IMR-90 (cell line): ENCODE data around the gene PTS. TPM values are rescaled to one million over a fixed set of nuclear protein-coding genes. Genes with fewer than 3 reads are reported as not detected.

Experiments
- ATAC-seq: fragments of 200-7000 bp; cut with Tn5 transposase; 2 replicates; pipeline ENCODE4 v1.9.1; 2020; ENCODE audit warnings: low read depth, mild to moderate bottlenecking, moderate library complexity
- BruUV-seq: library from RNA; stranded (reverse); fragments of 400-500 nt; replicated peaks from 2 replicates; lab custom pipeline; 2021; lab: Mats Ljungman, UMichigan
- CTCF ChIA-PET: fragments of 300-600 bp; formaldehyde crosslinking; extraction: SDS; loops from one replicate; lab custom pipeline; 2021; ENCODE audit warnings: antibody characterized with exemption; lab: Yijun Ruan, JAX
- POLR2A ChIA-PET: fragments of 300-600 bp; sonication (Branson Sonifier 250); formaldehyde crosslinking; loops from one replicate; lab custom pipeline; 2022; ENCODE audit warnings: antibody characterized with exemption; ENCODE audit not compliant: unreplicated experiment; lab: Charles Lee
- DNase-seq: peaks from one replicate; pipeline ENCODE4 v3.0.0; 2013
- H2AFZ ChIP-seq: replicated peaks from 2 replicates; pipeline ENCODE3; 2013; ENCODE audit warnings: low read length, mild to moderate bottlenecking; ENCODE audit not compliant: poor library complexity
- H2AK5ac ChIP-seq: 2 replicates; pipeline ENCODE4 v1.6.1; 2013; ENCODE audit warnings: low read depth, low read length, inconsistent platforms
- H2AK9ac ChIP-seq: replicated peaks from 2 replicates; pipeline ENCODE3; 2013; ENCODE audit warnings: mild to moderate bottlenecking, low read depth, low read length, moderate library complexity; ENCODE audit not compliant: poor library complexity
- H2BK120ac ChIP-seq: 2 replicates; pipeline ENCODE4 v1.6.1; 2013; ENCODE audit warnings: low read depth, low read length, inconsistent platforms
- H2BK15ac ChIP-seq: 3 replicates; pipeline ENCODE4 v1.6.1; 2013; ENCODE audit warnings: low read depth, low read length, inconsistent platforms
- H2BK20ac ChIP-seq: 2 replicates; pipeline ENCODE4 v1.6.1; 2013; ENCODE audit warnings: low read depth, mild to moderate bottlenecking, inconsistent platforms, low read length, moderate library complexity
- H2BK5ac ChIP-seq: 2 replicates; pipeline ENCODE4 v1.6.1; 2013; ENCODE audit warnings: mild to moderate bottlenecking, low read depth, low read length, inconsistent platforms; ENCODE audit not compliant: poor library complexity, severe bottlenecking
- H3K14ac ChIP-seq: replicated peaks from 2 replicates; pipeline ENCODE4 v1.6.1; 2013; ENCODE audit warnings: low read depth, low read length, inconsistent platforms
- H3K18ac ChIP-seq: 2 replicates; pipeline ENCODE4 v1.6.1; 2013; ENCODE audit warnings: low read depth, low read length, control low read depth
- H3K23ac ChIP-seq: 2 replicates; pipeline ENCODE4 v1.6.1; 2013; ENCODE audit warnings: low read depth, low read length, inconsistent platforms
- H3K27ac ChIP-seq: 2 replicates; pipeline ENCODE4 v1.5.1; 2013; ENCODE audit warnings: mild to moderate bottlenecking, control low read depth, low read length; ENCODE audit not compliant: insufficient read depth
- H3K27me3 ChIP-seq: 2 replicates; pipeline ENCODE4 v1.6.1; 2013; ENCODE audit warnings: low read length; ENCODE audit not compliant: control insufficient read depth, insufficient read depth
- H3K36me3 ChIP-seq: 2 replicates; pipeline ENCODE4 v1.6.1; 2013; ENCODE audit warnings: low read length, mixed read lengths; ENCODE audit not compliant: control insufficient read depth, insufficient read depth
- H3K4ac ChIP-seq: 2 replicates; pipeline ENCODE4 v1.6.1; 2013; ENCODE audit warnings: low read depth, low read length, inconsistent platforms
- H3K4me1 ChIP-seq: 2 replicates; pipeline ENCODE4 v1.6.1; 2013; ENCODE audit warnings: low read length, mixed read lengths; ENCODE audit not compliant: control insufficient read depth, insufficient read depth
- H3K4me2 ChIP-seq: 2 replicates; pipeline ENCODE4 v1.6.1; 2013; ENCODE audit warnings: low read depth, mild to moderate bottlenecking, control low read depth, low read length, moderate library complexity
- H3K4me3 ChIP-seq: 2 replicates; pipeline ENCODE4 v1.5.1; 2013; ENCODE audit warnings: low read depth, mild to moderate bottlenecking, control low read depth, low read length, moderate library complexity; ENCODE audit not compliant: insufficient read depth
- H3K56ac ChIP-seq: 2 replicates; pipeline ENCODE4 v1.6.1; 2013; ENCODE audit warnings: low read length, inconsistent platforms; ENCODE audit not compliant: insufficient read depth; ENCODE audit errors: extremely low read depth
- H3K79me1 ChIP-seq, 2 experiments: 2 replicates each; pipeline ENCODE4 v1.6.1; 2013; ENCODE audit warnings: low read length in 2 of 2, inconsistent platforms in 1 of 2, low read depth in 1 of 2
- H3K9ac ChIP-seq: 2 replicates; pipeline ENCODE4 v1.6.1; 2013; ENCODE audit warnings: low read depth, low read length, control low read depth
- H3K9me1 ChIP-seq: 2 replicates; pipeline ENCODE4 v1.6.1; 2013; ENCODE audit warnings: low read length, inconsistent platforms; ENCODE audit not compliant: insufficient read depth
- H3K9me3 ChIP-seq: 2 replicates; pipeline ENCODE4 v1.6.1; 2013; ENCODE audit warnings: low read length; ENCODE audit not compliant: control insufficient read depth, insufficient read depth
- H4K20me1 ChIP-seq: 2 replicates; pipeline ENCODE4 v1.6.1; 2013; ENCODE audit warnings: low read length, inconsistent platforms; ENCODE audit not compliant: insufficient read depth
- H4K5ac ChIP-seq: 2 replicates; pipeline ENCODE4 v1.6.1; 2013; ENCODE audit warnings: mild to moderate bottlenecking, low read depth, low read length, control low read depth
- H4K8ac ChIP-seq, 2 experiments: 2 replicates each; pipeline ENCODE4 v1.6.1; 2013; ENCODE audit warnings: low read depth in 2 of 2, low read length in 2 of 2, control low read depth in 1 of 2, inconsistent platforms in 1 of 2
- H4K91ac ChIP-seq: 2 replicates; pipeline ENCODE4 v1.6.1; 2013; ENCODE audit warnings: low read depth, low read length, inconsistent platforms; ENCODE audit not compliant: insufficient read depth
- BHLHE40 ChIP-seq: fragments of 150-350 bp; IDR thresholded peaks from 2 replicates; pipeline ENCODE4 v1.6.1; 2016; ENCODE audit warnings: mild to moderate bottlenecking, low read depth, low read length
- CHD1 ChIP-seq: IDR thresholded peaks from 2 replicates; pipeline ENCODE4 v1.6.1; 2012; ENCODE audit warnings: low read depth, low read length, improper control_type of control experiment
- FOS ChIP-seq: fragments of 150-350 bp; IDR thresholded peaks from 2 replicates; pipeline ENCODE4 v1.6.1; 2016; ENCODE audit warnings: low read depth, low read length
- MAFK ChIP-seq: IDR thresholded peaks from 2 replicates; pipeline ENCODE4 v1.6.1; 2012; ENCODE audit warnings: low read depth, low read length, improper control_type of control experiment
- NFE2L2 ChIP-seq: fragments of 150-350 bp; IDR thresholded peaks from 2 replicates; pipeline ENCODE4 v1.6.1; 2016; ENCODE audit warnings: low read depth, mild to moderate bottlenecking, low read length
- POLR2A ChIP-seq: IDR thresholded peaks from 2 replicates; pipeline ENCODE4 v1.6.1; 2012; ENCODE audit warnings: mild to moderate bottlenecking, low read depth, low read length
- RAD21 ChIP-seq: IDR thresholded peaks from 2 replicates; pipeline ENCODE4 v1.6.1; 2012; ENCODE audit warnings: low read length, improper control_type of control experiment
- RCOR1 ChIP-seq: IDR thresholded peaks from 2 replicates; pipeline ENCODE4 v1.6.1; 2012; ENCODE audit warnings: mild to moderate bottlenecking, low read length, improper control_type of control experiment; ENCODE audit not compliant: insufficient replicate concordance
- RFX5 ChIP-seq: IDR thresholded peaks from 2 replicates; pipeline ENCODE4 v1.8.0; 2012; ENCODE audit warnings: low read depth, mild to moderate bottlenecking, low read length, moderate library complexity
- WGBS, 2 experiments: methylation state at CpG; one replicate each; pipeline versions ENCODE4 v1.1.5 to v1.1.7; 2013; ENCODE audit warnings: missing lambda C conversion rate in 2 of 2; ENCODE audit not compliant: insufficient read length in 1 of 2; ENCODE audit errors: extremely low coverage in 2 of 2; 5-methylcytosine and 5-hydroxymethylcytosine counted together
- dilution Hi-C: fragments of 300-500 bp; cut with HindIII; formaldehyde crosslinking; loops from one replicate; pipeline ENCODE4 v1.14.3; 2018; ENCODE audit warnings: low sequenced_read_pairs; ENCODE audit not compliant: unreplicated experiment
- in situ Hi-C: fragments of 300-500 bp; cut with MboI; formaldehyde crosslinking; loops from 3 replicates; pipeline ENCODE4 v1.14.3; 2019; ENCODE audit warnings: low sequenced_read_pairs, inconsistent platforms, mixed read lengths
- intact Hi-C: fragments of 100-400 bp; cut with micrococcal nuclease; formaldehyde crosslinking; loops from 2 replicates; pipeline ENCODE4 v1.10.0; 2022
- polyA plus RNA-seq, 3 experiments: library from polyadenylated mRNA; depleted of rRNA; stranded (reverse); fragments of >200 nt; gene quantifications; 2 replicates each; pipeline ENCODE4 v1.2.3, GENCODE V29; 2012; ENCODE audit warnings: low replicate concordance in 1 of 3
- total RNA-seq: library from RNA; depleted of rRNA; stranded (reverse); fragments of >200 nt; gene quantifications from 2 replicates; pipeline ENCODE4 v1.2.3, GENCODE V29; 2012
- TF ChIP-seq, protein P1 (sequence below): conservative IDR thresholded peaks from 2 replicates; pipeline ENCODE4 v1.5.1; 2012; ENCODE audit warnings: mild to moderate bottlenecking, low read depth, low read length, improper control_type of control experiment
- TF ChIP-seq, protein P2 (sequence below): fragments of 150-350 bp; IDR thresholded peaks from 2 replicates; pipeline ENCODE4 v1.6.1; 2017; ENCODE audit warnings: mild to moderate bottlenecking, antibody characterized with exemption, low read length, low read depth
- TF ChIP-seq, protein P3 (sequence below): fragments of 150-350 bp; IDR thresholded peaks from 2 replicates; pipeline ENCODE4 v1.6.1; 2016; ENCODE audit warnings: low read depth, mild to moderate bottlenecking, low read length, moderate library complexity, borderline replicate concordance

PTS gene
- total and polyA plus RNA-seq, 2 of the 4 experiments (the other 2 are of a cell fraction), result 21.0 to 51.8 TPM

DNA sequence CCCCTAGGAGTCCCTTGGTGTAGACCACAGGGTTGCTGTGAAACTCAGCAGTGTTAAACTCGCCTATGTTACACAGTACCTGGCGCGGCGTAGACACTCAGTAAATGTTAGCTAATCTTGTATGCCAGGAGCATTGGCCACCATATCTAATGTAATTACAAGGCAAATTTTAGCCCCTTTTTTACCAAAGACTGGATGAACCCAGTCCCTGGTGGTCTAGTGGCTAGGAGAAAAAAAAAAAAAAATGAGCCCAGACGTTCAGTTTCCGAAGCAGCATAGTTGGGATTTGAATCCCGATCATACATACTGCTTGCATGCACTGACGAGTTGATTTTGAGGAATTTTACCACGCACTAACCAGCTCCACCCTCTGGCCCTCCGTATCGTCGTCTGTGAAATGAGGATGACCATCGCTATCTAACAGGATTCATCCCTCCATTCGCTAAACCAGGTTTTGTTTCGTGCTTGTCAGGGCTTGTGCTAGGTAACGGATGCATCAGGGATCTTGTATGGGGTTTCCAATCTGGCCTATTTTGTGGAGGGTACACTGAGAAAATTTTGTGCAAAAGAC is 688 bp downstream of the PTS start:
- ATAC-seq, result peak; percentile 41
- in situ Hi-C loops, result loop anchor here (10.0 kb wide), 2 partner anchors 138 to 1058 kb away; no protein-coding TSS in a partner anchor
- CTCF ChIA-PET, result interaction anchor here (1.3 kb wide), 1 partner anchor 53 kb away, joined by 4 read pairs; no protein-coding TSS in a partner anchor

More for the DNA sequence above, 688 bp downstream of the PTS start:
- intact Hi-C loops, result loop anchor here (2.0 to 10.0 kb wide), 3 partner anchors 40 to 352 kb away; partner anchors contain the start of genes ALG9, CFAP68 and FDXACB1
- Histone ChIP-seq H3K79me1 (peaks cover 24 to 42% of the 10 kb centered on the region in 2 experiments), H2BK20ac (no peak overlapping the region), H3K9me1 (no peaks in the 10 kb centered on the region; the same call in 1 of the 2 replicates), H2AFZ (peak overlapping the region; percentile 100), H4K91ac (peak overlapping the region; percentile 91), H3K4ac (peak overlapping the region; percentile 78), H3K27ac (peak overlapping the region; percentile 98), H3K4me2 (peak overlapping the region; percentile 93), H3K14ac (peak overlapping the region; percentile 97), H3K4me3 (peak overlapping the region; percentile 93), H2BK120ac (peak overlapping the region; percentile 71), H3K23ac (peak overlapping the region; percentile 96), H2AK5ac (peak overlapping the region; percentile 97), H3K9ac (peak overlapping the region; percentile 98), H3K18ac (peak overlapping the region; percentile 70), H3K4me1 (peaks cover 16% of the 10 kb centered on the region), H4K20me1 (peaks cover 6% of the 10 kb centered on the region; the same call in 1 of the 2 replicates), H2AK9ac (peak overlapping the region; percentile 99), H2BK15ac (peak overlapping the region; percentile 37; the same call in 2 of the 3 replicates), H4K8ac (peak overlapping the region; percentile 86 to 100), H3K36me3 (peaks cover 4% of the 10 kb centered on the region; the same call in 1 of the 2 replicates), H2BK5ac (peak overlapping the region; percentile 99), H4K5ac (peak overlapping the region; percentile 87), H3K27me3 (no peaks in the 10 kb centered on the region), H3K56ac (peak overlapping the region; percentile 94), H3K9me3 (no peaks in the 10 kb centered on the region)
- TF ChIP-seq CHD1, result no peak
- TF ChIP-seq, protein P1, sequence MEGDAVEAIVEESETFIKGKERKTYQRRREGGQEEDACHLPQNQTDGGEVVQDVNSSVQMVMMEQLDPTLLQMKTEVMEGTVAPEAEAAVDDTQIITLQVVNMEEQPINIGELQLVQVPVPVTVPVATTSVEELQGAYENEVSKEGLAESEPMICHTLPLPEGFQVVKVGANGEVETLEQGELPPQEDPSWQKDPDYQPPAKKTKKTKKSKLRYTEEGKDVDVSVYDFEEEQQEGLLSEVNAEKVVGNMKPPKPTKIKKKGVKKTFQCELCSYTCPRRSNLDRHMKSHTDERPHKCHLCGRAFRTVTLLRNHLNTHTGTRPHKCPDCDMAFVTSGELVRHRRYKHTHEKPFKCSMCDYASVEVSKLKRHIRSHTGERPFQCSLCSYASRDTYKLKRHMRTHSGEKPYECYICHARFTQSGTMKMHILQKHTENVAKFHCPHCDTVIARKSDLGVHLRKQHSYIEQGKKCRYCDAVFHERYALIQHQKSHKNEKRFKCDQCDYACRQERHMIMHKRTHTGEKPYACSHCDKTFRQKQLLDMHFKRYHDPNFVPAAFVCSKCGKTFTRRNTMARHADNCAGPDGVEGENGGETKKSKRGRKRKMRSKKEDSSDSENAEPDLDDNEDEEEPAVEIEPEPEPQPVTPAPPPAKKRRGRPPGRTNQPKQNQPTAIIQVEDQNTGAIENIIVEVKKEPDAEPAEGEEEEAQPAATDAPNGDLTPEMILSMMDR, result no peak
- no peak for TF ChIP-seq RCOR1
- no peak for TF ChIP-seq NFE2L2
- no peak for TF ChIP-seq FOS
- TF ChIP-seq RFX5, result no peak
- TF ChIP-seq MAFK, result no peak
- TF ChIP-seq, protein P2, sequence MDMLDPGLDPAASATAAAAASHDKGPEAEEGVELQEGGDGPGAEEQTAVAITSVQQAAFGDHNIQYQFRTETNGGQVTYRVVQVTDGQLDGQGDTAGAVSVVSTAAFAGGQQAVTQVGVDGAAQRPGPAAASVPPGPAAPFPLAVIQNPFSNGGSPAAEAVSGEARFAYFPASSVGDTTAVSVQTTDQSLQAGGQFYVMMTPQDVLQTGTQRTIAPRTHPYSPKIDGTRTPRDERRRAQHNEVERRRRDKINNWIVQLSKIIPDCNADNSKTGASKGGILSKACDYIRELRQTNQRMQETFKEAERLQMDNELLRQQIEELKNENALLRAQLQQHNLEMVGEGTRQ, result no peak
- TF ChIP-seq POLR2A, result no peak; the same call in 1 of the 2 replicates
- TF ChIP-seq, protein P3, sequence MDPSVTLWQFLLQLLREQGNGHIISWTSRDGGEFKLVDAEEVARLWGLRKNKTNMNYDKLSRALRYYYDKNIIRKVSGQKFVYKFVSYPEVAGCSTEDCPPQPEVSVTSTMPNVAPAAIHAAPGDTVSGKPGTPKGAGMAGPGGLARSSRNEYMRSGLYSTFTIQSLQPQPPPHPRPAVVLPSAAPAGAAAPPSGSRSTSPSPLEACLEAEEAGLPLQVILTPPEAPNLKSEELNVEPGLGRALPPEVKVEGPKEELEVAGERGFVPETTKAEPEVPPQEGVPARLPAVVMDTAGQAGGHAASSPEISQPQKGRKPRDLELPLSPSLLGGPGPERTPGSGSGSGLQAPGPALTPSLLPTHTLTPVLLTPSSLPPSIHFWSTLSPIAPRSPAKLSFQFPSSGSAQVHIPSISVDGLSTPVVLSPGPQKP, result no peak
- no peak for TF ChIP-seq BHLHE40
- TF ChIP-seq RAD21, result no peak
- DNase-seq, result peak; percentile 48
- dilution Hi-C loops, result no loop called here
- WGBS, 2 experiments, result no CpG with 5 or more reads among the region's 16 CpGs
- POLR2A ChIA-PET, result no interaction called here
- no TSS peak for BruUV-seq
